ENCODE results near the gene ZCCHC2.

Gene ZCCHC2

GRCh38 chr18:62522504-62523254 is at the start of gene ZCCHC2:
Gene ZCCHC2, plus strand, starts transcription at chr18:62523025. Its CDS starts 400 bp downstream, at chr18:62523425.
- no peaks in the 10 kb centered on the region for H3K36me3 ChIP-seq (ENCODE audit: control insufficient read depth, insufficient read depth, low read length)
- peaks cover 28% of the 10 kb centered on the region for H3K4me1 ChIP-seq (ENCODE audit: control insufficient read depth, insufficient read depth, low read length)
- H3K9me3 ChIP-seq (ENCODE audit: control insufficient read depth, insufficient read depth, low read length) = no peaks in the 10 kb centered on the region
- peaks cover 53% of the 10 kb centered on the region for H3K27me3 ChIP-seq (ENCODE audit: control insufficient read depth, insufficient read depth, low read length)
- peak within 1 kb of the TSS; percentile 84 for H3K4me3 ChIP-seq (ENCODE audit: low read depth, low read length)
- peak within 1 kb of the TSS; percentile 95 for H3K27ac ChIP-seq (ENCODE audit: low read depth, low read length)
- peak within 1 kb of the TSS; percentile 79; the same call in 1 of the 2 replicates for H3K9ac ChIP-seq (ENCODE audit: low read depth, low read length)

- no peaks in the 10 kb centered on the region for H3K4me1 ChIP-seq (ENCODE audit: control insufficient read depth, insufficient read depth, low read length)
- H3K9ac ChIP-seq (ENCODE audit: low read depth, low read length) = no peak overlapping the region
- no peak overlapping the region for H3K4me3 ChIP-seq (ENCODE audit: low read depth, low read length)
- no peak overlapping the region for H3K27ac ChIP-seq (ENCODE audit: low read depth, low read length)
- H3K9me3 ChIP-seq (ENCODE audit: control insufficient read depth, insufficient read depth, low read length) = 0 out of 2 replicates have a peak, but pooled peaks cover 3% of the 10 kb centered on the region
- H3K36me3 ChIP-seq (ENCODE audit: control insufficient read depth, insufficient read depth, low read length) = no peaks in the 10 kb centered on the region
- no peaks in the 10 kb centered on the region for H3K27me3 ChIP-seq (ENCODE audit: control insufficient read depth, insufficient read depth, low read length)
Observed at GRCh38 chr18:62479574-62479973, 43.3 kb upstream of the ZCCHC2 start.

GRCh38 chr18:62480927-62481326 is 41.9 kb upstream of the ZCCHC2 start:
- Histone ChIP-seq H3K4me3 (ENCODE audit: low read depth, low read length) (no peak overlapping the region), H3K36me3 (ENCODE audit: control insufficient read depth, insufficient read depth, low read length) (no peaks in the 10 kb centered on the region), H3K9me3 (ENCODE audit: control insufficient read depth, insufficient read depth, low read length) (0 out of 2 replicates have a peak, but pooled peaks cover 3% of the 10 kb centered on the region), H3K27ac (ENCODE audit: low read depth, low read length) (no peak overlapping the region), H3K9ac (ENCODE audit: low read depth, low read length) (no peak overlapping the region), H3K27me3 (ENCODE audit: control insufficient read depth, insufficient read depth, low read length) (no peaks in the 10 kb centered on the region), H3K4me1 (ENCODE audit: control insufficient read depth, insufficient read depth, low read length) (peaks cover 6% of the 10 kb centered on the region; the same call in 1 of the 2 replicates)

- no peaks in the 10 kb centered on the region for H3K27me3 ChIP-seq (ENCODE audit: control insufficient read depth, insufficient read depth, low read length)
- 0 out of 2 replicates have a peak, but pooled peaks cover 3% of the 10 kb centered on the region for H3K9me3 ChIP-seq (ENCODE audit: control insufficient read depth, insufficient read depth, low read length)
- no peak overlapping the region for H3K27ac ChIP-seq (ENCODE audit: low read depth, low read length)
- H3K4me3 ChIP-seq (ENCODE audit: low read depth, low read length) = no peak overlapping the region
- no peaks in the 10 kb centered on the region for H3K36me3 ChIP-seq (ENCODE audit: control insufficient read depth, insufficient read depth, low read length)
- H3K4me1 ChIP-seq (ENCODE audit: control insufficient read depth, insufficient read depth, low read length) = peaks cover 6% of the 10 kb centered on the region; the same call in 1 of the 2 replicates
- no peak overlapping the region for H3K9ac ChIP-seq (ENCODE audit: low read depth, low read length)
Observed at GRCh38 chr18:62484941-62485340, 37.9 kb upstream of the ZCCHC2 start.

GRCh38 chr18:62485684-62486083 is 37.1 kb upstream of the ZCCHC2 start:
- Histone ChIP-seq H3K36me3 (ENCODE audit: control insufficient read depth, insufficient read depth, low read length) (no peaks in the 10 kb centered on the region), H3K27ac (ENCODE audit: low read depth, low read length) (peak overlapping the region; percentile 81), H3K9ac (ENCODE audit: low read depth, low read length) (no peak overlapping the region), H3K4me3 (ENCODE audit: low read depth, low read length) (no peak overlapping the region), H3K4me1 (ENCODE audit: control insufficient read depth, insufficient read depth, low read length) (peaks cover 6% of the 10 kb centered on the region; the same call in 1 of the 2 replicates), H3K9me3 (ENCODE audit: control insufficient read depth, insufficient read depth, low read length) (0 out of 2 replicates have a peak, but pooled peaks cover under 1% of the 10 kb centered on the region), H3K27me3 (ENCODE audit: control insufficient read depth, insufficient read depth, low read length) (no peaks in the 10 kb centered on the region)

GRCh38 chr18:62486290-62486964 is 36.4 kb upstream of the ZCCHC2 start:
- Histone ChIP-seq H3K9me3 (ENCODE audit: control insufficient read depth, insufficient read depth, low read length) (no peaks in the 10 kb centered on the region), H3K4me1 (ENCODE audit: control insufficient read depth, insufficient read depth, low read length) (peaks cover 6% of the 10 kb centered on the region; the same call in 1 of the 2 replicates), H3K4me3 (ENCODE audit: low read depth, low read length) (no peak overlapping the region), H3K27ac (ENCODE audit: low read depth, low read length) (peak overlapping the region; percentile 81), H3K9ac (ENCODE audit: low read depth, low read length) (no peak overlapping the region), H3K36me3 (ENCODE audit: control insufficient read depth, insufficient read depth, low read length) (no peaks in the 10 kb centered on the region), H3K27me3 (ENCODE audit: control insufficient read depth, insufficient read depth, low read length) (no peaks in the 10 kb centered on the region)

GRCh38 chr18:62487161-62487560 is 35.7 kb upstream of the ZCCHC2 start:
- Histone ChIP-seq H3K4me3 (ENCODE audit: low read depth, low read length) (no peak overlapping the region), H3K9ac (ENCODE audit: low read depth, low read length) (no peak overlapping the region), H3K4me1 (ENCODE audit: control insufficient read depth, insufficient read depth, low read length) (peaks cover 6% of the 10 kb centered on the region; the same call in 1 of the 2 replicates), H3K9me3 (ENCODE audit: control insufficient read depth, insufficient read depth, low read length) (no peaks in the 10 kb centered on the region), H3K27me3 (ENCODE audit: control insufficient read depth, insufficient read depth, low read length) (no peaks in the 10 kb centered on the region), H3K27ac (ENCODE audit: low read depth, low read length) (no peak overlapping the region), H3K36me3 (ENCODE audit: control insufficient read depth, insufficient read depth, low read length) (no peaks in the 10 kb centered on the region)

GRCh38 chr18:62490967-62491695 is 31.7 kb upstream of the ZCCHC2 start:
- Histone ChIP-seq H3K4me3 (ENCODE audit: low read depth, low read length) (no peak overlapping the region), H3K27ac (ENCODE audit: low read depth, low read length) (no peak overlapping the region)

GRCh38 chr18:62493033-62493862 is 29.6 kb upstream of the ZCCHC2 start:
- H3K4me1 ChIP-seq (ENCODE audit: control insufficient read depth, insufficient read depth, low read length) = no peaks in the 10 kb centered on the region
- H3K27ac ChIP-seq (ENCODE audit: low read depth, low read length) = no peak overlapping the region
- no peaks in the 10 kb centered on the region for H3K9me3 ChIP-seq (ENCODE audit: control insufficient read depth, insufficient read depth, low read length)
- H3K36me3 ChIP-seq (ENCODE audit: control insufficient read depth, insufficient read depth, low read length) = no peaks in the 10 kb centered on the region
- H3K4me3 ChIP-seq (ENCODE audit: low read depth, low read length) = no peak overlapping the region
- no peaks in the 10 kb centered on the region for H3K27me3 ChIP-seq (ENCODE audit: control insufficient read depth, insufficient read depth, low read length)
- H3K9ac ChIP-seq (ENCODE audit: low read depth, low read length) = no peak overlapping the region

More at GRCh38 chr18:62490967-62491695, 31.7 kb upstream of the ZCCHC2 start:
- H3K9ac ChIP-seq (ENCODE audit: low read depth, low read length) = no peak overlapping the region
- no peaks in the 10 kb centered on the region for H3K4me1 ChIP-seq (ENCODE audit: control insufficient read depth, insufficient read depth, low read length)
- no peaks in the 10 kb centered on the region for H3K27me3 ChIP-seq (ENCODE audit: control insufficient read depth, insufficient read depth, low read length)
- H3K9me3 ChIP-seq (ENCODE audit: control insufficient read depth, insufficient read depth, low read length) = no peaks in the 10 kb centered on the region
- H3K36me3 ChIP-seq (ENCODE audit: control insufficient read depth, insufficient read depth, low read length) = no peaks in the 10 kb centered on the region

- no peak overlapping the region for H3K4me3 ChIP-seq (ENCODE audit: low read depth, low read length)
- H3K4me1 ChIP-seq (ENCODE audit: control insufficient read depth, insufficient read depth, low read length) = no peaks in the 10 kb centered on the region
- H3K36me3 ChIP-seq (ENCODE audit: control insufficient read depth, insufficient read depth, low read length) = no peaks in the 10 kb centered on the region
- H3K9ac ChIP-seq (ENCODE audit: low read depth, low read length) = no peak overlapping the region
- H3K27me3 ChIP-seq (ENCODE audit: control insufficient read depth, insufficient read depth, low read length) = no peaks in the 10 kb centered on the region
- H3K9me3 ChIP-seq (ENCODE audit: control insufficient read depth, insufficient read depth, low read length) = no peaks in the 10 kb centered on the region
- no peak overlapping the region for H3K27ac ChIP-seq (ENCODE audit: low read depth, low read length)
Observed at GRCh38 chr18:62494764-62495163, 28.1 kb upstream of the ZCCHC2 start.

Data from HUES48 (cell line).